Body of pancreas (tissue), 4 donors: ENCODE measurements around the gene PIGA. TPM values are rescaled to one million over a fixed set of nuclear protein-coding genes. Genes with fewer than 3 reads are reported as not detected.
A peak's percentile ranks its signal among the peaks of the same experiment; 100 is the strongest.

Experiments used
- ATAC-seq: fragments of 150-250 bp; one replicate; pipeline ENCODE4 v1.9.1; 2016
- DNase-seq, 4 donors: peaks; one replicate each; pipeline ENCODE4 v3.0.0-alpha.2; 2019
- H3K27ac ChIP-seq, 4 donors: fragments of 200-600 bp; sonication (generic); 1 replicate in 3 of 4; 2 replicates in 1 of 4; pipeline versions ENCODE4 v1.5.1 to v1.6.1; 2016 to 2019; ENCODE audit warnings: mild to moderate bottlenecking in 1 of 4, mixed read lengths in 1 of 4, moderate library complexity in 1 of 4
- H3K27me3 ChIP-seq, 2 donors: fragments of 200-600 bp; sonication (generic); one replicate each; pipeline ENCODE4 v1.6.0; 2016; ENCODE audit warnings: mild to moderate bottlenecking in 1 of 2
- H3K36me3 ChIP-seq, 2 donors: fragments of 200-600 bp; sonication (generic); replicated peaks in 1 of 2; 2 replicates each; pipeline ENCODE4 v1.5.1; 2016; ENCODE audit warnings: low read depth in 2 of 2; ENCODE audit not compliant: insufficient read depth in 1 of 2
- H3K4me1 ChIP-seq: fragments of 200-600 bp; sonication (generic); one replicate; pipeline ENCODE4 v1.6.0; 2016
- H3K4me3 ChIP-seq, 2 donors: fragments of 200-600 bp; sonication (generic); 1 replicate in 1 of 2; 2 replicates in 1 of 2; pipeline ENCODE4 v1.5.1; 2016 to 2019
- H3K9me3 ChIP-seq, 3 donors: fragments of 200-600 bp; sonication (generic); 1 replicate in 2 of 3; 2 replicates in 1 of 3; pipeline ENCODE4 v1.5.1; 2016
- CTCF ChIP-seq, 7 experiments: fragments of 450-650 bp in 4 of 7; fragments of 200-600 bp in 3 of 7; sonication (generic) in 3 of 7; IDR thresholded peaks; one replicate each; pipeline ENCODE4 v1.5.1; 2016 to 2019; ENCODE audit warnings: antibody characterized with exemption in 7 of 7
- POLR2A ChIP-seq, 3 donors: fragments of 450-650 bp; IDR thresholded peaks; one replicate each; pipeline ENCODE4 v1.6.1; 2016; ENCODE audit warnings: antibody characterized with exemption in 3 of 3, mild to moderate bottlenecking in 2 of 3
- WGBS, 2 donors: methylation state at CpG; one replicate each; pipeline ENCODE4 v1.1.5; 2017; 5-methylcytosine and 5-hydroxymethylcytosine counted together
- intact Hi-C: fragments of 100-400 bp; cut with DNase I; formaldehyde crosslinking; loops from one replicate; pipeline ENCODE4 v1.15.1; 2023
- total RNA-seq, 2 donors: library from RNA; depleted of rRNA; stranded (reverse); fragments of >200 nt; gene quantifications; one replicate each; pipeline ENCODE4 v1.1.0, GENCODE V29; 2016

PIGA gene, protein sequence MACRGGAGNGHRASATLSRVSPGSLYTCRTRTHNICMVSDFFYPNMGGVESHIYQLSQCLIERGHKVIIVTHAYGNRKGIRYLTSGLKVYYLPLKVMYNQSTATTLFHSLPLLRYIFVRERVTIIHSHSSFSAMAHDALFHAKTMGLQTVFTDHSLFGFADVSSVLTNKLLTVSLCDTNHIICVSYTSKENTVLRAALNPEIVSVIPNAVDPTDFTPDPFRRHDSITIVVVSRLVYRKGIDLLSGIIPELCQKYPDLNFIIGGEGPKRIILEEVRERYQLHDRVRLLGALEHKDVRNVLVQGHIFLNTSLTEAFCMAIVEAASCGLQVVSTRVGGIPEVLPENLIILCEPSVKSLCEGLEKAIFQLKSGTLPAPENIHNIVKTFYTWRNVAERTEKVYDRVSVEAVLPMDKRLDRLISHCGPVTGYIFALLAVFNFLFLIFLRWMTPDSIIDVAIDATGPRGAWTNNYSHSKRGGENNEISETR
- total RNA-seq = 10 to 100 TPM in 1 of 2 donors, 1 to 10 TPM in 1; 9.3 to 24.7 TPM

DNA sequence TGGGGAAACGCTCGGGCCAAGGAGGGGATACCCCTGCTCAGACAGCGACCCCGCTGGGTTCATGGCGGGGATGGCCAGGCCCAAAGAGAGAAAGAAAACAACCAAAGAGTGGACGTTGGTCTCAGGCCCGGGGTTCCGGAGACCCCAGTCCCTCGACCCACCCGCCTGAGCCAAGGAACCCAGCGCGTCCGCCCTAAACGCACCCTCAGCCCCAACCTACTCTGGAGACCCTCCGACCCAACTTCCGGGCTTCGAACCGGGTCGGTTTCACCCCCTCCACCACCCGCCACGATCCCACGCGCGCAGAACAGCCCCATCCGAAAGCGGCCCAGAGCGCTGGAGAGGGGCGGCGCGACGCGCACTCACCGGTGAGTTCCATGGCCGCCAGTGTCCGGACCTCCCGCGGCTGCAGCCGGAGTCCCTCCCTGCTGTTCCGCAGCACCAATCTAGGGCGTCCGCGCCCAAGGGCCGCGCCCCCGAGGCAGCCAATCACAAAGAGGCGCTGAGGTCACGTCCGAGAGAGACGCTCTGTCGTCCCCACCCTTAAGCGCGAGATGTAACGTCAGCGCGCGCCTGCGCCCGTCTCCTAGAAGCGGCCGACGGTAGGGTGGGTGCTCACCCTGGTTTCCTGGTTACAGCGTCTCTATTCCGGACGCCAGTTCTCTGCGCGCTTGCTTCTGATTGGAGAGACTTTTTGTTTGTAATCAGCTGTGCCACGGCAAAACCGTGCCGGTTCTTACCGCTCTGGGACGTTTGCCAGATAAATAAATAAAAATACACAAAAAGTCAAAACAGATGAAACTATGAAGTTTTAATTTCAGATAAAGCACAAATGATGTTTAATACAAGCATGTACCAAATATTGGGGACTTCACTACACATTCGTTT lies at the start of gene PIGA:
TSS of gene PIGA (minus strand) at position 389 of the 888 bp plus-strand sequence. CDS start 3,593 bp downstream, outside the sequence.
- WGBS, 2 donors = 0 to 1% methylated on average over 13 to 54 of the region's 72 CpGs
- Histone ChIP-seq H3K9me3 (no peaks in the 10 kb centered on the region), H3K27me3 (no peaks in the 10 kb centered on the region), H3K36me3 (peaks cover 0 to 5% of the 10 kb centered on the region in 2 donors), H3K4me3 (no peak within 1 kb of the TSS), H3K27ac (peak within 1 kb of the TSS; percentile 82 to 98 (median 93)), H3K4me1 (peaks cover 8% of the 10 kb centered on the region)
- TF ChIP-seq CTCF (IDR thresholded peaks at IDR 0.05) (no peak), POLR2A (IDR thresholded peaks at IDR 0.05) (peak; percentile 99)
- ATAC-seq (peak; percentile 98), DNase-seq (peak; percentile 94 to 97 (median 95))
- intact Hi-C loops = no loop called here

DNA sequence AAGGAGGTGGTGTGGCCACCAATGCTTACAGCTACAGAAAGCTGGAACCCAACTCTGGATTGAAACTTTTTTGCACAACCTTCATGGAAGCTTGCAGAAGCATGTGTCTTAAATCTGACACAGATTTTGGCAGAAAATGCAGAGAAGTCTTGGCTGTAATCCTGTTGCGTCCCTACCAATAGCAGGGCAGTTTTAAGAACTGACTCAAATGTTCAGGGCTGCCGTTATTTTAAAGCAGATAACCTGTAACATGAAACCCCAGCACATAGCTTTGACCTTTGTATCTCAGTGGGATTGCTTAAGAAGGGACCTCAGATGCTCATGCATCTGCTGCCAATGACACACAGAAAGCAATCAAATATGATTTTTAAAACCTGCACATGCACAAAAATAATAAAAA lies 49.0 kb upstream of the PIGA start, which contains the start of gene VEGFD:
TSS of gene VEGFD (minus strand) at position 110 of the 400 bp plus-strand sequence. CDS start 467 bp downstream, outside the sequence.
- ATAC-seq (no peak), DNase-seq (no peak)
- intact Hi-C loops = no loop called here
- TF ChIP-seq POLR2A (IDR thresholded peaks at IDR 0.05) (no peak), CTCF (IDR thresholded peaks at IDR 0.05) (no peak)
- Histone ChIP-seq H3K36me3 (no peaks in the 10 kb centered on the region), H3K4me1 (no peaks in the 10 kb centered on the region), H3K27me3 (no peaks in the 10 kb centered on the region), H3K27ac (no peak within 1 kb of the TSS), H3K4me3 (no peak within 1 kb of the TSS), H3K9me3 (no peaks in the 10 kb centered on the region)
- 20 to 36% methylated on average over 1 to 2 of the region's 2 CpGs for WGBS, 2 donors

DNA sequence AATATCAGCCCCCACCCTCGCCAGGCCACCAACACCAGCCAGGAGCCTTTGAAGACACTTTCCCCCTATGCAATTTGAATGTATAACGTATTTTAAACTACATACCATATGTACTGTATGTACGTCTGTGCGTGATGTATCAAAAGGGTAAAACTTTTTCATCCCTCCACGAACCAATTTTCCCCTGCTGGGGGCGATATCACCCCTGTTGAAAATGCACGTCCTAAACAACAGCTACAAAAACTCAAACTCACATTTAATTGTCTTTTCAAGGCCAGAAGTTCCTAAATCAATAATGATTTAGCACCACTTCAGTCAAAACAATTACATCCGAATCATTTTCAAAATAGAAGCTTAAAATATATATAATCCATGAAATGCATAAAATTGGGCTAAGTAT lies 47.5 kb upstream of the PIGA start:
- 65 to 74% methylated on average over 8 of the region's 8 CpGs for WGBS, 2 donors
- DNase-seq (no peak), ATAC-seq (no peak)
- Histone ChIP-seq H3K27ac (no peak overlapping the region), H3K9me3 (no peaks in the 10 kb centered on the region), H3K36me3 (no peaks in the 10 kb centered on the region), H3K4me3 (no peak overlapping the region), H3K4me1 (no peaks in the 10 kb centered on the region), H3K27me3 (no peaks in the 10 kb centered on the region)
- no peak for TF ChIP-seq POLR2A (IDR thresholded peaks at IDR 0.05)
- intact Hi-C loops = no loop called here

GRCh38 chrX:15376956-15377355 lies 41.6 kb upstream of the PIGA start:
- 67 to 73% methylated on average over 1 of the region's 1 CpG for WGBS, 2 donors
- no peak for DNase-seq
- no peaks in the 10 kb centered on the region for H3K4me1 ChIP-seq
- no peaks in the 10 kb centered on the region for H3K36me3 ChIP-seq
- H3K9me3 ChIP-seq = no peaks in the 10 kb centered on the region
- H3K27ac ChIP-seq = no peak overlapping the region
- no peak overlapping the region for H3K4me3 ChIP-seq
- no peak for TF ChIP-seq POLR2A (IDR thresholded peaks at IDR 0.05)
- no peak for TF ChIP-seq CTCF (IDR thresholded peaks at IDR 0.05)
- H3K27me3 ChIP-seq = no peaks in the 10 kb centered on the region
- ATAC-seq = no peak
- intact Hi-C loops = no loop called here

- no peak overlapping the region for H3K27ac ChIP-seq
- no peaks in the 10 kb centered on the region for H3K9me3 ChIP-seq
- no peaks in the 10 kb centered on the region for H3K27me3 ChIP-seq
- no peaks in the 10 kb centered on the region for H3K4me1 ChIP-seq
- no peaks in the 10 kb centered on the region for H3K36me3 ChIP-seq
- TF ChIP-seq POLR2A (IDR thresholded peaks at IDR 0.05) (no peak), CTCF (IDR thresholded peaks at IDR 0.05) (no peak)
- 66 to 75% methylated on average over 3 of the region's 3 CpGs for WGBS, 2 donors
- DNase-seq (no peak), ATAC-seq (no peak)
- no peak overlapping the region for H3K4me3 ChIP-seq
- intact Hi-C loops = no loop called here
Observed at GRCh38 chrX:15373976-15374375, 38.7 kb upstream of the PIGA start.
